ENCODE data around the gene ARHGEF38.

Gene ARHGEF38, protein sequence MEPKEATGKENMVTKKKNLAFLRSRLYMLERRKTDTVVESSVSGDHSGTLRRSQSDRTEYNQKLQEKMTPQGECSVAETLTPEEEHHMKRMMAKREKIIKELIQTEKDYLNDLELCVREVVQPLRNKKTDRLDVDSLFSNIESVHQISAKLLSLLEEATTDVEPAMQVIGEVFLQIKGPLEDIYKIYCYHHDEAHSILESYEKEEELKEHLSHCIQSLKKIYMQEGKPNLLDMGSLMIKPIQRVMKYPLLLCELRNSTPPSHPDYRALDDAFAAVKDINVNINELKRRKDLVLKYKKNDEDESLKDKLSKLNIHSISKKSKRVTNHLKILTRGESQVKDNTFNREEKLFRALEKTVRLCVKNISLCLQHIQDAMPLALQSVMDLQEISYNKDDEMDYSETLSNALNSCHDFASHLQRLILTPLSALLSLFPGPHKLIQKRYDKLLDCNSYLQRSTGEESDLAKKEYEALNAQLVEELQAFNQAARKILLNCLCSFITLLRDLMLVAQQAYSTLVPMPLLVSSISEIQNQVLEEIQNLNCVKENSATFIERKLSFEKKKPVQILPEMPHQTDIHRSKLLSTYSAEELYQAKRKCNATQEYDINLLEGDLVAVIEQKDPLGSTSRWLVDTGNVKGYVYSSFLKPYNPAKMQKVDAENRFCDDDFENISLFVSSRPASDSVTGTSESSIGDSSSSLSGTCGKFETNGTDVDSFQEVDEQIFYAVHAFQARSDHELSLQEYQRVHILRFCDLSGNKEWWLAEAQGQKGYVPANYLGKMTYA

DNA sequence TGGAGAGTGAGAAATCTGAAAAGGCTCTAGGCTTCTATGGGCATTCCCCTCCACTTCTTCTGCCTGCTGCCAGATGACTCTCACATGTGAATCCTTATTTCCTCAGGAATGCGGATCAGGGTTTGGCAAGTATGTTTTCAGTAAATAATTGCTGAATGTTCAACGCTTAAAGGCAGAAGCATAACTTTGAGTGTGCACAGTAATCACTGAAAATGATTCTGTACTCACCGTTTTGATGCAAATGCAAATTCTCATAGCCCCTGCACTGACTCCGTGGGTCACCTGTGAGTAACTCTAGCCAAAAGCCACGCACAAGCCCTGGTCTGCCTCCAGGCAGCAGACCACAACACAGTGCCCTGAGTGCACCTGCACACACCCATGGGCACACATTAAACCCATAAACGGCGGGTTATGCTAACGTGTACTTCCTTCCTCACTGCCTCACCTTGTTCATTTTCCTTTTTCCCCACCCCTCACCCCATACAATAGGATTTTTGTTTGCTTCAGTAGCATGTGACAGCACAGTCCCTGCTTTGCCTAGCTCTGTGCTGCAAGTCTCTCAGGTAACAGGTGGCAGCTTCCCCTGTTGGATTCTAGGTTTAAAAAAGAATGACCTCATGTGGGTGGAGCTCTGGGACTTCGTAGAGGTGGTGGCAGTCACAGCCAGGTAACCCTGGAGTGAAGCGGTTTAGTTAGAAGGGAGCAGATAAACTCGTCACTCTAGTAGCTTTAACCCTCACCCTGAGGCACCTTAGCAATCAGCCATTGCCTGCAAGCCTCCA is at the start of gene ARHGEF38:
TSS of gene ARHGEF38 (plus strand) at position 656 of the 782 bp plus-strand sequence. CDS start 146 bp downstream, outside the sequence.
- peaks cover 10 to 28% of the 10 kb centered on the region in 2 donors for H3K4me1 ChIP-seq (ENCODE audit: control insufficient read depth in 1 of 2, insufficient read depth in 2 of 2, low read length in 2 of 2)
- H3K9me3 ChIP-seq (ENCODE audit: control insufficient read depth in 1 of 2, low read length in 2 of 2) = no peaks in the 10 kb centered on the region
- H3K27ac ChIP-seq (ENCODE audit: low read depth, low read length) = peak within 1 kb of the TSS; percentile 76
- no peaks in the 10 kb centered on the region for H3K27me3 ChIP-seq (ENCODE audit: control insufficient read depth in 1 of 2, insufficient read depth in 2 of 2, low read length in 2 of 2)
- no peaks in the 10 kb centered on the region for H3K36me3 ChIP-seq (ENCODE audit: control insufficient read depth in 1 of 2, insufficient read depth in 2 of 2, low read length in 2 of 2)
- peak within 1 kb of the TSS; percentile 48 to 63 for H3K4me3 ChIP-seq (ENCODE audit: low read depth in 1 of 2, low read length in 2 of 2)
- peak within 1 kb of the TSS; percentile 72 to 83 for H3K9ac ChIP-seq (ENCODE audit: low read depth in 1 of 2, low read length in 2 of 2)

DNA sequence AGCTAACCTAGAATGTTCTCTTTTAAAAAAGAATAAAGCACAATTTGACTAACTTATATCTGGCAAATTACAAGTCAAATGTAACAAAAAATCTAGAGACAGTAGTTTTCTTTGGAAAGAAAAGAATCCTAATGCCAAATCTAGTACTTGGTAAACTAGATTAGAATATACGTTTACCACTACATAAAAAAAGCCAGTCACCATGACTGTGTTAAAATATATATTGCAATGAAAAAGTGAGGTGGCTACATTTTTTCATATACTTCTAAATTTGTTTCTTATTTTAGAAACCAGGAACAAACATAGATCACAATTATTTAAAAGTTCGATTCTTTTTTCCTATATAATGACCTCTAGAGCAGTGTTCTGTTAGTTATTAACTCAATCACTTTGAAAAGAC is 48.9 kb upstream of the ARHGEF38 start:
- Histone ChIP-seq H3K27ac (ENCODE audit: low read depth, low read length) (no peak overlapping the region), H3K9ac (ENCODE audit: low read depth in 1 of 2, low read length in 2 of 2) (no peak overlapping the region), H3K27me3 (ENCODE audit: control insufficient read depth in 1 of 2, insufficient read depth in 2 of 2, low read length in 2 of 2) (no peaks in the 10 kb centered on the region), H3K4me3 (ENCODE audit: low read depth in 1 of 2, low read length in 2 of 2) (no peak overlapping the region), H3K36me3 (ENCODE audit: control insufficient read depth in 1 of 2, insufficient read depth in 2 of 2, low read length in 2 of 2) (no peaks in the 10 kb centered on the region), H3K4me1 (ENCODE audit: control insufficient read depth in 1 of 2, insufficient read depth in 2 of 2, low read length in 2 of 2) (no peaks in the 10 kb centered on the region), H3K9me3 (ENCODE audit: control insufficient read depth in 1 of 2, low read length in 2 of 2) (no peaks in the 10 kb centered on the region)

DNA sequence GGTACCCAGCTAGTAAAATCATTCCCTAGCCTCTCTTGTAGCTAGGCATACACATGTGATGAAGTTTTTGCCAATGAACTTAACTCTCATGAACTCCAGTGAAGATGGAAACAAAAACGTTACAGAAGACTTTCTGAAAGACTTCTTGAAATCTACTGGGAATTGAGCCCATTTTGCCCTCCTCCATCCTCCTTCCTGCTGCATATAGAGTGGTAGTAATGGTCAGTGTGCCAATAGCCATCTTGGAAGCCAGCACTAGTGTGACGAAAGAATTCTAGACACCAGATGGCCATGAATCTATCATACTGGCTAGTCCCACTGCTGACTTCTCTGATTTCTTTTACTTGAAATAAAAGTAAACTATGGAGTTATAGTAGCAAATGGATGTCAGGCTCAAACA is 47.7 kb upstream of the ARHGEF38 start:
- Histone ChIP-seq H3K36me3 (ENCODE audit: control insufficient read depth in 1 of 2, insufficient read depth in 2 of 2, low read length in 2 of 2) (no peaks in the 10 kb centered on the region), H3K9me3 (ENCODE audit: control insufficient read depth in 1 of 2, low read length in 2 of 2) (no peaks in the 10 kb centered on the region), H3K4me1 (ENCODE audit: control insufficient read depth in 1 of 2, insufficient read depth in 2 of 2, low read length in 2 of 2) (no peaks in the 10 kb centered on the region), H3K27ac (ENCODE audit: low read depth, low read length) (no peak overlapping the region), H3K27me3 (ENCODE audit: control insufficient read depth in 1 of 2, insufficient read depth in 2 of 2, low read length in 2 of 2) (no peaks in the 10 kb centered on the region), H3K9ac (ENCODE audit: low read depth in 1 of 2, low read length in 2 of 2) (no peak overlapping the region), H3K4me3 (ENCODE audit: low read depth in 1 of 2, low read length in 2 of 2) (no peak overlapping the region)

DNA sequence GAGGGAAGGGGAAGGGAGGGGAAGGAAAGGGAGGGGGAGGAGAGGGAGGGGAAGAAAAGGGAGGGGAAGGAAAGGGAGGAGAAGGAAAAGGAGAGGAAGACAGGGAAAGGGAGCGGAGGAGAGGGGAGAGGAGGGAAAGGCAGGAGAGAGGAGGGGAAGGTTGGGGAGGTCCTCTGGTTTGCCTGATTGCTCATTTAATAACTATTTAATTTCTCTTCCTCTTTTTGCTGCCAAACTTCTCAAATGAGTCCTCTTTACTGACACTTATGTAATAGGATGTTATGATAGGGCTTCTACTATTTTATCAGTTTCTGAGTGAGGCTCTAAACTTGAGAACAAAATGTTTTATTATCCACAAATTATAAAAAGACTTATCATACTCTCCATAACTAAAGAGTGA is 43.1 kb upstream of the ARHGEF38 start:
- Histone ChIP-seq H3K9ac (ENCODE audit: low read depth in 1 of 2, low read length in 2 of 2) (no peak overlapping the region), H3K36me3 (ENCODE audit: control insufficient read depth in 1 of 2, insufficient read depth in 2 of 2, low read length in 2 of 2) (no peaks in the 10 kb centered on the region), H3K4me1 (ENCODE audit: control insufficient read depth in 1 of 2, insufficient read depth in 2 of 2, low read length in 2 of 2) (no peaks in the 10 kb centered on the region), H3K9me3 (ENCODE audit: control insufficient read depth in 1 of 2, low read length in 2 of 2) (no peaks in the 10 kb centered on the region), H3K4me3 (ENCODE audit: low read depth in 1 of 2, low read length in 2 of 2) (no peak overlapping the region), H3K27ac (ENCODE audit: low read depth, low read length) (no peak overlapping the region), H3K27me3 (ENCODE audit: control insufficient read depth in 1 of 2, insufficient read depth in 2 of 2, low read length in 2 of 2) (no peaks in the 10 kb centered on the region)

DNA sequence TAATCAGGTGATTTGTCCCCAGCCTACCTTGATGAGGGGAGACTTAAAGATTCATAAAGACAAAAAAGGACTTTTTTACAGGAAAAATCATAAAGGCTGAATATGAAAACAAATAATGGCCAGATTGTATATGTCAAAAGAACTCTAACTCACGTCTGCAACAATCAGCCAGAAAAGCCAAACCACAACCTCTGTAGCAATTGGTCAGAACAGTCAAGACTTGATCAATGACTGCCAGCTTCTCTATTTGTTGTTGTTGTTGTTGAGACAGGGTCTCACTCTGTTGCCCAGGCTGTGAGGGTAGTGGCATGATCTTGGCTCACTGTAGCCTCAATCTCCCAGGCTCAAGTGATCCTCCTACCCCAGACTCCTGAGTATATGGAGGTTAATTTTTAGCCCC is 42.7 kb upstream of the ARHGEF38 start:
- H3K9me3 ChIP-seq (ENCODE audit: control insufficient read depth in 1 of 2, low read length in 2 of 2) = no peaks in the 10 kb centered on the region
- H3K9ac ChIP-seq (ENCODE audit: low read depth in 1 of 2, low read length in 2 of 2) = no peak overlapping the region
- no peaks in the 10 kb centered on the region for H3K36me3 ChIP-seq (ENCODE audit: control insufficient read depth in 1 of 2, insufficient read depth in 2 of 2, low read length in 2 of 2)
- H3K27me3 ChIP-seq (ENCODE audit: control insufficient read depth in 1 of 2, insufficient read depth in 2 of 2, low read length in 2 of 2) = no peaks in the 10 kb centered on the region
- no peak overlapping the region for H3K4me3 ChIP-seq (ENCODE audit: low read depth in 1 of 2, low read length in 2 of 2)
- H3K4me1 ChIP-seq (ENCODE audit: control insufficient read depth in 1 of 2, insufficient read depth in 2 of 2, low read length in 2 of 2) = no peaks in the 10 kb centered on the region
- no peak overlapping the region for H3K27ac ChIP-seq (ENCODE audit: low read depth, low read length)

DNA sequence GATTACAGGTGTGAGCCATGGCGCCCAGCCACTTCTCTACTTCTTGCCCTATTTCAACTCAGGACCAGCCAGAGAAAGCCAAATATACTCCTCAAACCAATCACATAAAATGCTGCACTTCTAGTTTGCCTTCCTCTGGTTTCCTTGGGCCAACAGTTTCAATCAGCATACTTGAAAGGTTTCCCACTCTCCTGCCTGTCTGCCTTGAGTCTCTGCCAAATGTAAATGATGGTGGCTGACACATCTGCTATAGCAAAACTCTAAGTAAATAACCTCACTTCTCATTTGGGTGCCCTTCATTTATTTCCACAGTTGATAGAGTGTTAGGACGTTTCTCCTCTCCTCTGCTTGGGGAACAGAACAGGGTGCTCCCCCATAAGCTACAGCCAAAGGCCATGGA is 42.2 kb upstream of the ARHGEF38 start:
- H3K9ac ChIP-seq (ENCODE audit: low read depth in 1 of 2, low read length in 2 of 2) = no peak overlapping the region
- H3K27me3 ChIP-seq (ENCODE audit: control insufficient read depth in 1 of 2, insufficient read depth in 2 of 2, low read length in 2 of 2) = no peaks in the 10 kb centered on the region
- no peak overlapping the region for H3K4me3 ChIP-seq (ENCODE audit: low read depth in 1 of 2, low read length in 2 of 2)
- H3K36me3 ChIP-seq (ENCODE audit: control insufficient read depth in 1 of 2, insufficient read depth in 2 of 2, low read length in 2 of 2) = no peaks in the 10 kb centered on the region
- H3K4me1 ChIP-seq (ENCODE audit: control insufficient read depth in 1 of 2, insufficient read depth in 2 of 2, low read length in 2 of 2) = no peaks in the 10 kb centered on the region
- no peak overlapping the region for H3K27ac ChIP-seq (ENCODE audit: low read depth, low read length)
- H3K9me3 ChIP-seq (ENCODE audit: control insufficient read depth in 1 of 2, low read length in 2 of 2) = no peaks in the 10 kb centered on the region

DNA sequence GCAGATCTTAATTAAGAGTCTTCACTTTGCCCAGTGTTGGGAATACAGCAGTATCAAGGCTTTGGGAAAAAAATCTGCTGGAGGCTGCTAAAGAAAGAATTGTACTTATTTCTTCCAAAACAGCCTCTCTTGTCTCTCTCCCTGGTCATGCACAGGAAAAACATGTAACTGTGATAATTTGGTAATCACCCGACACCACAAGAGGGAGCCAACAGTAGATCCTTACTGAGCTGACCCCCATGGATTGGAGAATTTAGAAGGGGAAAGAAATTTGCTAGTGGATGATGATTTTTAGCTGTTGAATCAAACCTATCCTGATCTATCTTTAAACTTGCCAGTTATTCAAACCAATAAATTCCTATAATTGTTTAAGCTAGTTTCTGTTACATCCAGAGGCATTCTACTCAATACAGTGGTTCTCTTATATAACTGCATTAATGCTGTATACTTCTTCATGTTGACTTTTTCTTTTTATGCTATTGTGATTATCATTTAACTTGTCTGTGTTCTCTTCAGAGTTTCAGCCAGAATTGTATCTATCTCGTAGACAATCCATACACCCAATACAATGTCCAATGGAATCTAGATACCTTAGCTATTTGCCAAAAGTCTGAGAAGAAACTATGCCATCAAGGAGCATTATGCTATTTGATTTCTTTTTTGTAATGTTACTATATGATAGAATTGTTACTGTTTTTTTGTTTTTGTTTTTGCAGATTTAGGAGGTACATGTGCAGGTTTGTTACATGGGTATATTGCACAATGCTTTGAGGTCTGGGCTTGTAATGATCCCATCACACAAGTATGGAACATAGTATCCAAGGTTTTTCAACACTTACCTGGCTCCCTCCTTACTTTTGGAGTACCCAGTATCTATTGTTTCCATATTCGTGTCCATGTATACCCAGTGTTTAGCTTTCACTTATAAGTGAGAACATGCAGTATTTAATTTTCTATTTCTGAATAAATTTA is 31.3 kb upstream of the ARHGEF38 start:
- H3K4me1 ChIP-seq (ENCODE audit: control insufficient read depth in 1 of 2, insufficient read depth in 2 of 2, low read length in 2 of 2) = no peaks in the 10 kb centered on the region
- no peaks in the 10 kb centered on the region for H3K9me3 ChIP-seq (ENCODE audit: control insufficient read depth in 1 of 2, low read length in 2 of 2)
- H3K27me3 ChIP-seq (ENCODE audit: control insufficient read depth in 1 of 2, insufficient read depth in 2 of 2, low read length in 2 of 2) = no peaks in the 10 kb centered on the region
- H3K36me3 ChIP-seq (ENCODE audit: control insufficient read depth in 1 of 2, insufficient read depth in 2 of 2, low read length in 2 of 2) = no peaks in the 10 kb centered on the region
- no peak overlapping the region for H3K27ac ChIP-seq (ENCODE audit: low read depth, low read length)
- H3K9ac ChIP-seq (ENCODE audit: low read depth in 1 of 2, low read length in 2 of 2) = no peak overlapping the region
- H3K4me3 ChIP-seq (ENCODE audit: low read depth in 1 of 2, low read length in 2 of 2) = no peak overlapping the region

DNA sequence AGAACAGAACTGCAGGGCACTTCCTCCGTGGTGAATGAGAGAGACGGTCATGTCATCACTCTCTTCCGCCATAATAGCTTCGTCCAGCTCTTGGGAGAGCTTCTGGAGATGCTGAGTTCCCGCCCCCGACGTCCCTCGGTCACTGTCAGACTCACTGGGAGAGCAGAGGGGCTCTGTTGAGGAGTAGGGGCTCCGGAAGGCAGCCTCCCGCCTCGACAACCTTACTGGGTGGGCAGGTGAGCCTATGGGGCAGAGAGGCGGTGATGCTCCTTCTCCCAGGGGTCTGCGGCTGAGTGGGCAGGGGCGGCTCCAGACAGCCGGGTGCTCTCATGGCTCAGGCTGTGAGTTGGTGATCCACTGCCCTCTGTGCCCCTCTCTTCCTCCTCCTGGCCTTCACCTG is 25.8 kb upstream of the ARHGEF38 start:
- Histone ChIP-seq H3K4me1 (ENCODE audit: control insufficient read depth in 1 of 2, insufficient read depth in 2 of 2, low read length in 2 of 2) (no peaks in the 10 kb centered on the region), H3K27ac (ENCODE audit: low read depth, low read length) (no peak overlapping the region), H3K9me3 (ENCODE audit: control insufficient read depth in 1 of 2, low read length in 2 of 2) (no peaks in the 10 kb centered on the region), H3K9ac (ENCODE audit: low read depth in 1 of 2, low read length in 2 of 2) (no peak overlapping the region), H3K4me3 (ENCODE audit: low read depth in 1 of 2, low read length in 2 of 2) (no peak overlapping the region), H3K36me3 (ENCODE audit: control insufficient read depth in 1 of 2, insufficient read depth in 2 of 2, low read length in 2 of 2) (no peaks in the 10 kb centered on the region), H3K27me3 (ENCODE audit: control insufficient read depth in 1 of 2, insufficient read depth in 2 of 2, low read length in 2 of 2) (no peaks in the 10 kb centered on the region)

DNA sequence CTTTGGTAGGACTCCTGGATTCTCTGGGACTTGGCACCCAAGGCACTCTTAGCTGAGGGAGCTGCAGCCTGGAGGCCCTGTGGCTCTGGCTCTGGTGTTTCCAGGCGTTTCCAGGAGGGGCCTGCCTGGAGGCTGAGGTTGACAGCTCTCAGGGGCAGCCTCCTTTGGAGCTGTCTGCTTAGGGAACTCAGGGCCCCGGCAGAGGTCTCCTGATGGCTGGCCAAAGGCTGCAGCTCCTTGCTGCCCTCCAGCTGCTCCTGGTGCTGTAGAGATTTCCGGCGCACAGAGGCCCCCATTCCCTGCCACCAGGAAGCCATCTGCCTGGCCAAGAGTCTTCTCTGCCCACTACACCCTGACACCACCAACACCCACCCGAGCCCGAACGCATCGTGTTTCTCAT is 25.3 kb upstream of the ARHGEF38 start:
- H3K4me1 ChIP-seq (ENCODE audit: control insufficient read depth in 1 of 2, insufficient read depth in 2 of 2, low read length in 2 of 2) = no peaks in the 10 kb centered on the region
- H3K9ac ChIP-seq (ENCODE audit: low read depth in 1 of 2, low read length in 2 of 2) = no peak overlapping the region
- H3K27me3 ChIP-seq (ENCODE audit: control insufficient read depth in 1 of 2, insufficient read depth in 2 of 2, low read length in 2 of 2) = no peaks in the 10 kb centered on the region
- no peak overlapping the region for H3K27ac ChIP-seq (ENCODE audit: low read depth, low read length)
- no peaks in the 10 kb centered on the region for H3K9me3 ChIP-seq (ENCODE audit: control insufficient read depth in 1 of 2, low read length in 2 of 2)
- H3K36me3 ChIP-seq (ENCODE audit: control insufficient read depth in 1 of 2, insufficient read depth in 2 of 2, low read length in 2 of 2) = no peaks in the 10 kb centered on the region
- H3K4me3 ChIP-seq (ENCODE audit: low read depth in 1 of 2, low read length in 2 of 2) = no peak overlapping the region

All from duodenal mucosa (tissue), 2 donors.